K562 (cell line): ENCODE measurements around the gene HNRNPA2B1. TPM values are rescaled to one million over a fixed set of nuclear protein-coding genes. Genes with fewer than 3 reads are reported as not detected.

Source experiments
- COPS2 ChIP-seq: fragments of 450-650 bp; conservative IDR thresholded peaks from 2 replicates; pipeline ENCODE4 v1.6.1; 2016; ENCODE audit warnings: mild to moderate bottlenecking, moderate library complexity
- CREB5 ChIP-seq: fragments of 250-450 bp; sonication (Bioruptor Pico); IDR thresholded peaks from 2 replicates; pipeline ENCODE4 v1.5.0; 2020; ENCODE audit warnings: mild to moderate bottlenecking
- DDX20 ChIP-seq: fragments of 450-650 bp; IDR thresholded peaks from 2 replicates; pipeline ENCODE4 v1.6.1; 2016; ENCODE audit warnings: missing genetic modification characterization, low read depth, mild to moderate bottlenecking, missing compliant biosample characterization, moderate library complexity
- ELF2 ChIP-seq: fragments of 250-450 bp; sonication (Bioruptor Pico); IDR thresholded peaks from 2 replicates; pipeline ENCODE4 v1.5.0; 2021; ENCODE audit warnings: mild to moderate bottlenecking
- ESRRA ChIP-seq: fragments of 450-650 bp; IDR thresholded peaks from 2 replicates; pipeline ENCODE4 v1.6.1; 2014; ENCODE audit warnings: low read depth, mild to moderate bottlenecking, moderate library complexity, borderline replicate concordance
- EZH2 ChIP-seq: IDR thresholded peaks from 2 replicates; pipeline ENCODE4 v1.6.1; 2012; ENCODE audit warnings: low read depth, mild to moderate bottlenecking, inconsistent platforms, low read length, borderline replicate concordance
- HDAC3 ChIP-seq: fragments of 450-650 bp; IDR thresholded peaks from 2 replicates; pipeline ENCODE4 v1.6.1; 2018; ENCODE audit warnings: borderline replicate concordance, mild to moderate bottlenecking, moderate library complexity; ENCODE audit not compliant: partially characterized antibody
- HMGXB4 ChIP-seq: sonication (generic); formaldehyde crosslinking; IDR thresholded peaks from 2 replicates; pipeline ENCODE4 v1.8.1; 2023; ENCODE audit warnings: mild to moderate bottlenecking, missing genetic modification reagents
- JUN ChIP-seq, 2 experiments: sonication (generic) in 1 of 2; formaldehyde crosslinking in 1 of 2; IDR thresholded peaks; 2 replicates each; pipeline versions ENCODE4 v1.6.1 to v1.8.0; 2012 to 2022; ENCODE audit warnings: borderline replicate concordance in 2 of 2, mild to moderate bottlenecking in 2 of 2, improper control_type of control experiment in 1 of 2, low read depth in 1 of 2, low read length in 1 of 2, missing genetic modification reagents in 1 of 2
- MAFK ChIP-seq: IDR thresholded peaks from 2 replicates; pipeline ENCODE4 v1.6.1; 2011; ENCODE audit warnings: low read length, improper control_type of control experiment
- PHTF2 ChIP-seq: fragments of 250-450 bp; sonication (Bioruptor Pico); IDR thresholded peaks from 2 replicates; pipeline ENCODE4 v1.5.0; 2021; ENCODE audit warnings: mild to moderate bottlenecking
- POLR2G ChIP-seq: fragments of 200-400 bp; formaldehyde crosslinking; IDR thresholded peaks from 2 replicates; pipeline ENCODE4 v1.6.1; 2017; ENCODE audit warnings: low read depth, mild to moderate bottlenecking, antibody characterized with exemption, low read length, moderate library complexity
- RBM22 ChIP-seq: fragments of 200-400 bp; formaldehyde crosslinking; IDR thresholded peaks from 2 replicates; pipeline ENCODE4 v1.6.1; 2018; ENCODE audit warnings: low read length, low read depth; ENCODE audit not compliant: poor library complexity, severe bottlenecking
- RNF2 ChIP-seq: sonication (generic); IDR thresholded peaks from 2 replicates; pipeline ENCODE4 v1.6.1; 2016
- SMC3 ChIP-seq: conservative IDR thresholded peaks from 2 replicates; pipeline ENCODE4 v1.6.1; 2011; ENCODE audit warnings: low read depth, low read length, improper control_type of control experiment; ENCODE audit not compliant: insufficient read depth
- TAF9B ChIP-seq: fragments of 450-650 bp; IDR thresholded peaks from 2 replicates; pipeline ENCODE4 v1.6.1; 2018; ENCODE audit warnings: mild to moderate bottlenecking; ENCODE audit not compliant: partially characterized antibody
- U2AF1 ChIP-seq: fragments of 200-400 bp; formaldehyde crosslinking; optimal IDR thresholded peaks from 2 replicates; pipeline ENCODE3; 2017; ENCODE audit warnings: mild to moderate bottlenecking, low read depth, low read length, moderate library complexity
- ZNF263 ChIP-seq: sonication (generic); formaldehyde crosslinking; IDR thresholded peaks from 2 replicates; pipeline ENCODE4 v1.8.0; 2022; ENCODE audit warnings: mild to moderate bottlenecking, missing genetic modification reagents, borderline replicate concordance
- ZNF696 ChIP-seq: fragments of 250-450 bp; sonication (Bioruptor Pico); conservative IDR thresholded peaks from 2 replicates; pipeline ENCODE4 v1.4.0; 2020; ENCODE audit warnings: mild to moderate bottlenecking, moderate library complexity
- polyA plus RNA-seq, 8 experiments: library from polyadenylated mRNA; depleted of rRNA in 4 of 8; stranded (reverse) in 5 of 8; unstranded in 3 of 8; fragments of >200 nt; fragmentation: Nextera tagmentation in 2 of 8; fragmentation: Illumina TruSeq in 1 of 8; extraction: Ambion mirVana in 2 of 8; extraction: Trizol in 1 of 8; gene quantifications; 2 replicates each; pipeline versions ENCODE4 v1.2.1 to v1.2.3, GENCODE V29; 2011 to 2014; ENCODE audit warnings: inconsistent platforms in 1 of 8, missing spikeins in 1 of 8
- total RNA-seq, 7 experiments: library from RNA; depleted of rRNA in 6 of 7; stranded (reverse); fragments of >200 nt in 6 of 7; fragmentation: Illumina TruSeq in 2 of 7; extraction: Trizol in 2 of 7; gene quantifications; 2 replicates each; pipeline versions ENCODE4 v1.2.1 to v1.2.3, GENCODE V29; 2011 to 2021; ENCODE audit warnings: low replicate concordance in 1 of 7
- TF ChIP-seq, protein P1 (sequence below): IDR thresholded peaks from 3 replicates; pipeline ENCODE4 v1.6.1; 2011; ENCODE audit warnings: borderline replicate concordance, mild to moderate bottlenecking; ENCODE audit not compliant: insufficient read length, insufficient read depth

Gene HNRNPA2B1
- total and polyA plus RNA-seq, 9 of the 15 experiments (the other 6 are each of a cell fraction or from before 2014, with no cell fraction given): 630 to 1,989 (median 865) TPM

DNA sequence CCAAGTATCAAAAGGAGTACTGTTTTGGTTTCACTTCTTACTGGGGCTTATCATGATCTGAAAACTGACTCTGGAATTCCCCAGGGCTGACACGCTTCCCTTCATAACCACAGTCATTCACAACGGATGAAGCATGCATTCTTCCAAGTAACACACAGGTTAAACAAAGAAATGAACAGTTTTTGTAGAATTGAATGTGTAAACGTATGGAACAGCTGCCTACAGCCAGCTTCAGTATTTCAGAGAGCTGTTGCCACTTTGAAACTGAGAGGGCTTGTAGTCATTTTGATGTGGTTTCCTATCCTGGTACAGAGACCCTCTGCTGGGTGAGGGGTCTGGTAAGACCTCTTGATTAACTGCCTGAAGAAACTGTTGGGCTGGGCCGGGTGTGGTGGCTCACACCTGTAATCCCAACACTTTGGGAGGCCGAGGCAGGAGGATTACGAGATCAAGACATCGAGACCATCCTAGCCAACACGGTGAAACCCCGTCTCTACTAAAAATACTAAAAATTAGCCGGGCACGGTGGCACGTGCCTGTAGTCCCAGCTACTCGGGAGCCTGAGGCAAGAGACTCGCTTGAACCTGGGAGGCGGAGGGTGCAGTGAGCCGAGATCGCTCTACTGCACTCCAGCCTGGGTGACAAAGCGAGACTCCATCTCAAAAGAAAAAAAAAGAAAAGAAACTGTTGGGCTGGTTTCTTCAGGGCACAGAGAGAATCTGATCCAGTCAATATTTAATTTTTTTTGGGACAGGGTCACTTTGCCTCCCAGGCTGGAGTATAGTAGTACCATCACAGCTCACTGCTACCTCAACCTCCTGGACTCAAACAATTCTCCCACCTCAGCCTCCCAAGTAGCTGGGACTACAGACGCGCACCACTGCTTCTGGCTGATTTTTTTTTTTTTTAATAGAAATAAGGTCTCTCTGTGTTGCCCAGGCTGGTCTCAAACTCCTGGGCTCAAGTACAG is 43.8 kb downstream of the HNRNPA2B1 start (continued):
- TF ChIP-seq, protein P1, sequence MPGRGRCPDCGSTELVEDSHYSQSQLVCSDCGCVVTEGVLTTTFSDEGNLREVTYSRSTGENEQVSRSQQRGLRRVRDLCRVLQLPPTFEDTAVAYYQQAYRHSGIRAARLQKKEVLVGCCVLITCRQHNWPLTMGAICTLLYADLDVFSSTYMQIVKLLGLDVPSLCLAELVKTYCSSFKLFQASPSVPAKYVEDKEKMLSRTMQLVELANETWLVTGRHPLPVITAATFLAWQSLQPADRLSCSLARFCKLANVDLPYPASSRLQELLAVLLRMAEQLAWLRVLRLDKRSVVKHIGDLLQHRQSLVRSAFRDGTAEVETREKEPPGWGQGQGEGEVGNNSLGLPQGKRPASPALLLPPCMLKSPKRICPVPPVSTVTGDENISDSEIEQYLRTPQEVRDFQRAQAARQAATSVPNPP: no peak
- TF ChIP-seq PHTF2 (CRISPR knock-in tag) (no peak), EZH2 (no peak), HMGXB4 (CRISPR knock-in tag) (no peak), ELF2 (CRISPR knock-in tag) (no peak), SMC3 (no peak), ZNF263 (CRISPR knock-in tag) (no peak), JUN (IDR thresholded peaks at IDR 0.05; ENCODE audit: borderline replicate concordance, low read depth, low read length) (no peak), JUN (CRISPR knock-in tag; IDR thresholded peaks at IDR 0.05; ENCODE audit: borderline replicate concordance) (no peak), U2AF1 (no peak), TAF9B (no peak), ZNF696 (CRISPR knock-in tag) (no peak), ESRRA (no peak), COPS2 (no peak), MAFK (no peak), DDX20 (tag) (no peak), RNF2 (no peak), POLR2G (no peak), RBM22 (no peak), CREB5 (CRISPR knock-in tag) (no peak), HDAC3 (peak; percentile 26)
